ENCODE measurements around the gene TST.

Gene TST

GRCh38 chr22:37030560-37031281, 11.5 kb upstream of the TST start:
- TF ChIP-seq ZNF274 (IDR thresholded peaks at IDR 0.05; ENCODE audit: low read depth, low read length), result no peak

GRCh38 chr22:37028692-37029674, 9.7 kb upstream of the TST start:
- TF ChIP-seq ZNF274 (IDR thresholded peaks at IDR 0.05; ENCODE audit: low read depth, low read length), result no peak

More at GRCh38 chr22:37030560-37031281, 11.5 kb upstream of the TST start:
- no peak overlapping the region for H3K4me3 ChIP-seq (ENCODE audit: low read length)

GRCh38 chr22:37027556-37027955, 8.3 kb upstream of the TST start:
- no peak for TF ChIP-seq ZNF274 (IDR thresholded peaks at IDR 0.05; ENCODE audit: low read depth, low read length)
- H3K4me3 ChIP-seq (ENCODE audit: low read length), result no peak overlapping the region

More at GRCh38 chr22:37028692-37029674, 9.7 kb upstream of the TST start:
- H3K4me3 ChIP-seq (ENCODE audit: low read length), result no peak overlapping the region

GRCh38 chr22:37026325-37026724, 7.1 kb upstream of the TST start:
- TF ChIP-seq ZNF274 (IDR thresholded peaks at IDR 0.05; ENCODE audit: low read depth, low read length), result no peak
- H3K4me3 ChIP-seq (ENCODE audit: low read length), result no peak overlapping the region

GRCh38 chr22:37025500-37026070, 6.3 kb upstream of the TST start:
- no peak for TF ChIP-seq ZNF274 (IDR thresholded peaks at IDR 0.05; ENCODE audit: low read depth, low read length)
- H3K4me3 ChIP-seq (ENCODE audit: low read length), result no peak overlapping the region

GRCh38 chr22:37024339-37025157, 5.3 kb upstream of the TST start:
- H3K4me3 ChIP-seq (ENCODE audit: low read length), result no peak overlapping the region
- no peak for TF ChIP-seq ZNF274 (IDR thresholded peaks at IDR 0.05; ENCODE audit: low read depth, low read length)

- H3K4me3 ChIP-seq (ENCODE audit: low read length), result no peak overlapping the region
- no peak for TF ChIP-seq ZNF274 (IDR thresholded peaks at IDR 0.05; ENCODE audit: low read depth, low read length)
These were observed 4.6 kb upstream of the TST start for GRCh38 chr22:37023743-37024338.

GRCh38 chr22:37022483-37023337, 3.5 kb upstream of the TST start:
- TF ChIP-seq ZNF274 (IDR thresholded peaks at IDR 0.05; ENCODE audit: low read depth, low read length), result no peak
- no peak overlapping the region for H3K4me3 ChIP-seq (ENCODE audit: low read length)

- H3K4me3 ChIP-seq (ENCODE audit: low read length), result no peak overlapping the region
These were observed 2.6 kb upstream of the TST start for GRCh38 chr22:37021710-37022482.

GRCh38 chr22:37021041-37021440, 1.8 kb upstream of the TST start:
- no peak for TF ChIP-seq ZNF274 (IDR thresholded peaks at IDR 0.05; ENCODE audit: low read depth, low read length)
- no peak overlapping the region for H3K4me3 ChIP-seq (ENCODE audit: low read length)

More at GRCh38 chr22:37021710-37022482, 2.6 kb upstream of the TST start:
- TF ChIP-seq ZNF274 (IDR thresholded peaks at IDR 0.05; ENCODE audit: low read depth, low read length), result no peak

- peak overlapping the region; percentile 88 for H3K4me3 ChIP-seq (ENCODE audit: low read length)
These were observed 889 bp upstream of the TST start for GRCh38 chr22:37020192-37020479.

GRCh38 chr22:37018815-37019308, 385 bp downstream of the TST start:
- no peak for TF ChIP-seq ZNF274 (IDR thresholded peaks at IDR 0.05; ENCODE audit: low read depth, low read length)
- H3K4me3 ChIP-seq (ENCODE audit: low read length), result peak overlapping the region; percentile 88

More at GRCh38 chr22:37020192-37020479, 889 bp upstream of the TST start:
- TF ChIP-seq ZNF274 (IDR thresholded peaks at IDR 0.05; ENCODE audit: low read depth, low read length), result no peak

All from GM08714 (cell line).